Fibroblast of upper back skin (primary cell): ENCODE results near the gene ALKBH3.
A peak's percentile ranks its signal among the peaks of the same experiment; 100 is the strongest.

Experiments
- DNase-seq: peaks from one replicate; pipeline ENCODE4 v3.0.0-alpha.2; 2013

Gene ALKBH3

GRCh38 chr11:43923406-43924111 is 42.9 kb downstream of the ALKBH3 start:
- peak; percentile 23 for DNase-seq

GRCh38 chr11:43924112-43924855 is 43.7 kb downstream of the ALKBH3 start:
- DNase-seq = no peak

- no peak for DNase-seq
These were observed 44.7 kb downstream of the ALKBH3 start for GRCh38 chr11:43925063-43925931.

GRCh38 chr11:43925932-43926505 is 45.4 kb downstream of the ALKBH3 start:
- DNase-seq = no peak

- no peak for DNase-seq
These were observed 46.4 kb downstream of the ALKBH3 start for GRCh38 chr11:43927070-43927469.

GRCh38 chr11:43927925-43928707 is 47.5 kb downstream of the ALKBH3 start:
- no peak for DNase-seq

GRCh38 chr11:43928721-43929120 is 48.1 kb downstream of the ALKBH3 start:
- DNase-seq = no peak

GRCh38 chr11:43930868-43931716 is 50.5 kb downstream of the ALKBH3 start:
- peak; percentile 42 for DNase-seq

- DNase-seq = no peak
These were observed 51.0 kb downstream of the ALKBH3 start for GRCh38 chr11:43931717-43932039.

GRCh38 chr11:43933226-43933607 is 52.6 kb downstream of the ALKBH3 start:
- no peak for DNase-seq

GRCh38 chr11:43933608-43934551 is 53.2 kb downstream of the ALKBH3 start:
- DNase-seq = peak; percentile 76

- no peak for DNase-seq
These were observed 54.2 kb downstream of the ALKBH3 start for GRCh38 chr11:43934601-43935423.

GRCh38 chr11:43935424-43935979 is 54.9 kb downstream of the ALKBH3 start:
- no peak for DNase-seq

- DNase-seq = no peak
These were observed 55.4 kb downstream of the ALKBH3 start for GRCh38 chr11:43936076-43936475.

GRCh38 chr11:43937434-43938411 is 57.1 kb downstream of the ALKBH3 start:
- peak; percentile 73 for DNase-seq

GRCh38 chr11:43941257-43941994 is 60.8 kb downstream of the ALKBH3 start:
- no peak for DNase-seq
